ENCODE results near the gene TRMT1L.
"Not testable (repeated sequence)": the region's sequence is repeated elsewhere in the genome, so short reads cannot be mapped to it uniquely, and the experiment has no call there.

TRMT1L gene

GRCh38 chr1:185156854-185157598, at the start of gene TRMT1L, which contains the start of gene SWT1:
Gene TRMT1L, minus strand, starts transcription at chr1:185156953. Its CDS starts 241 bp downstream, at chr1:185156712.
Gene SWT1, plus strand, starts transcription at chr1:185157167. Its CDS starts 3,675 bp downstream, at chr1:185160842.
- DNase-seq: peak; percentile 98

GRCh38 chr1:185200889-185201288, 44.1 kb upstream of the TRMT1L start:
- DNase-seq: no peak

GRCh38 chr1:185198712-185199111, 42.0 kb upstream of the TRMT1L start:
- not testable (repeated sequence) for DNase-seq

GRCh38 chr1:185193756-185194155, 37.0 kb upstream of the TRMT1L start:
- no peak for DNase-seq

- DNase-seq: peak; percentile 19
Measured at GRCh38 chr1:185170291-185170848, 13.6 kb upstream of the TRMT1L start.

- no peak for DNase-seq
Measured at GRCh38 chr1:185166106-185166505, 9.4 kb upstream of the TRMT1L start.

GRCh38 chr1:185162491-185162890, 5.7 kb upstream of the TRMT1L start:
- DNase-seq: no peak

- DNase-seq: no peak
Measured at GRCh38 chr1:185159966-185160365, 3.2 kb upstream of the TRMT1L start.

GRCh38 chr1:185158800-185159199, 2.0 kb upstream of the TRMT1L start:
- no peak for DNase-seq

GRCh38 chr1:185157599-185158412, 1.1 kb upstream of the TRMT1L start:
- no peak for DNase-seq

- no peak for DNase-seq
Measured at GRCh38 chr1:185156288-185156853, 382 bp downstream of the TRMT1L start.

GRCh38 chr1:185155600-185156287, 1.0 kb downstream of the TRMT1L start:
- no peak for DNase-seq

GRCh38 chr1:185154912-185155513, 1.7 kb downstream of the TRMT1L start:
- no peak for DNase-seq

- DNase-seq: no peak
Measured at GRCh38 chr1:185152187-185152767, 4.5 kb downstream of the TRMT1L start.

- DNase-seq: no peak
Measured at GRCh38 chr1:185151215-185151614, 5.5 kb downstream of the TRMT1L start.

GRCh38 chr1:185144233-185144632, 12.5 kb downstream of the TRMT1L start:
- DNase-seq: no peak

- DNase-seq: no peak
Measured at GRCh38 chr1:185139246-185139645, 17.5 kb downstream of the TRMT1L start.

- no peak for DNase-seq
Measured at GRCh38 chr1:185137896-185138545, 18.7 kb downstream of the TRMT1L start.

GRCh38 chr1:185132534-185132933, 24.2 kb downstream of the TRMT1L start:
- DNase-seq: no peak

GRCh38 chr1:185129708-185130107, 27.0 kb downstream of the TRMT1L start:
- DNase-seq: no peak

GRCh38 chr1:185112356-185112755, 44.4 kb downstream of the TRMT1L start:
- DNase-seq: no peak
